PC-9 (cell line): ENCODE results near the gene MPC1L. TPM values are rescaled to one million over a fixed set of nuclear protein-coding genes. Genes with fewer than 3 reads are reported as not detected.

ENCODE experiments used
- BruUV-seq: library from RNA; stranded (reverse); fragments of 400-500 nt; replicated peaks from 2 replicates; lab custom pipeline; 2021; lab: Mats Ljungman, UMichigan
- CTCF ChIA-PET: fragments of 300-600 bp; sonication (Branson Sonifier 250); formaldehyde crosslinking; loops from one replicate; lab custom pipeline; 2022; ENCODE audit warnings: antibody characterized with exemption; lab: Charles Lee
- POLR2A ChIA-PET: fragments of 300-600 bp; sonication (Branson Sonifier 250); formaldehyde crosslinking; loops from one replicate; lab custom pipeline; 2022; ENCODE audit warnings: antibody characterized with exemption; ENCODE audit not compliant: unreplicated experiment; lab: Charles Lee
- DNase-seq, 2 experiments: peaks; one replicate each; pipeline versions ENCODE4 v3.0.0 to v3.0.0-alpha.2; 2015 to 2022; ENCODE audit warnings: mixed read lengths in 1 of 2
- H2AFZ ChIP-seq: fragments of 200-600 bp; sonication (generic); 2 replicates; pipeline ENCODE4 v1.8.1; 2017; ENCODE audit warnings: antibody characterized with exemption
- H3F3A ChIP-seq: fragments of 200-600 bp; sonication (generic); 2 replicates; pipeline ENCODE4 v1.8.1; 2017; ENCODE audit warnings: antibody characterized with exemption, mild to moderate bottlenecking, low read depth; ENCODE audit not compliant: insufficient read depth
- H3K27ac ChIP-seq: fragments of 200-600 bp; sonication (generic); 2 replicates; pipeline ENCODE4 v1.6.1; 2016; ENCODE audit warnings: mixed run types
- H3K27me3 ChIP-seq: fragments of 200-600 bp; sonication (generic); 2 replicates; pipeline ENCODE4 v1.6.1; 2016; ENCODE audit warnings: low read depth, mixed run types; ENCODE audit not compliant: insufficient read depth
- H3K36me3 ChIP-seq: fragments of 200-600 bp; sonication (generic); 2 replicates; pipeline ENCODE4 v1.6.1; 2016; ENCODE audit warnings: low read depth, mixed run types
- H3K4me1 ChIP-seq: fragments of 200-600 bp; sonication (generic); replicated peaks from 2 replicates; pipeline ENCODE4 v1.6.1; 2016; ENCODE audit warnings: mixed run types; ENCODE audit not compliant: insufficient read depth
- H3K4me2 ChIP-seq: fragments of 200-600 bp; sonication (generic); 2 replicates; pipeline ENCODE4 v1.6.1; 2017; ENCODE audit warnings: mixed run types
- H3K4me3 ChIP-seq: fragments of 200-600 bp; sonication (generic); 2 replicates; pipeline ENCODE4 v1.6.1; 2016; ENCODE audit warnings: mixed run types
- H3K79me2 ChIP-seq: fragments of 200-600 bp; sonication (generic); 2 replicates; pipeline ENCODE4 v1.6.1; 2017; ENCODE audit warnings: low read depth, mixed run types
- H3K9me2 ChIP-seq: fragments of 200-600 bp; sonication (generic); 2 replicates; pipeline ENCODE4 v1.8.1; 2017; ENCODE audit warnings: mild to moderate bottlenecking; ENCODE audit not compliant: insufficient read depth
- H3K9me3 ChIP-seq: fragments of 200-600 bp; sonication (generic); 2 replicates; pipeline ENCODE4 v1.8.1; 2016; ENCODE audit warnings: low read depth; ENCODE audit not compliant: insufficient read depth
- H4K20me1 ChIP-seq: fragments of 200-600 bp; sonication (generic); 2 replicates; pipeline ENCODE4 v1.8.1; 2017; ENCODE audit not compliant: insufficient read depth
- CTCF ChIP-seq: fragments of 200-600 bp; sonication (generic); conservative IDR thresholded peaks from 2 replicates; pipeline ENCODE4 v1.6.1; 2017; ENCODE audit warnings: mixed run types, antibody characterized with exemption, mild to moderate bottlenecking, moderate library complexity
- EZH2 ChIP-seq: fragments of 200-600 bp; sonication (generic); IDR thresholded peaks from 2 replicates; pipeline ENCODE4 v1.8.0; 2017; ENCODE audit warnings: antibody characterized with exemption, low read depth
- intact Hi-C: fragments of 100-400 bp; cut with micrococcal nuclease; formaldehyde crosslinking; loops from one replicate; pipeline ENCODE4 v1.10.0; 2022; ENCODE audit not compliant: unreplicated experiment
- total RNA-seq: library from RNA; stranded (reverse); gene quantifications from 2 replicates; pipeline ENCODE4 v1.2.3, GENCODE V29; 2021

The MPC1L gene
- total RNA-seq, 1 experiment from 2014 or later: not detected

GRCh38 chrX:40617566-40617965, 5.7 kb upstream of the MPC1L start:
- Histone ChIP-seq H3F3A (no peaks in the 10 kb centered on the region), H2AFZ (no peak overlapping the region), H3K4me3 (no peak overlapping the region), H3K9me2 (no peaks in the 10 kb centered on the region), H3K9me3 (no peaks in the 10 kb centered on the region), H3K4me2 (no peak overlapping the region), H4K20me1 (no peaks in the 10 kb centered on the region), H3K79me2 (no peaks in the 10 kb centered on the region), H3K36me3 (no peaks in the 10 kb centered on the region), H3K4me1 (no peaks in the 10 kb centered on the region), H3K27me3 (no peaks in the 10 kb centered on the region), H3K27ac (no peak overlapping the region)
- ChIA-PET POLR2A (interaction anchor here (0.6 kb wide), 1 partner anchor 111 kb away, joined by 4 read pairs; no protein-coding TSS in a partner anchor), CTCF (no interaction called here)
- no peak for DNase-seq
- TF ChIP-seq EZH2 (no peak), CTCF (no peak)
- intact Hi-C loops: no loop called here
- BruUV-seq: no TSS peak

- TF ChIP-seq CTCF: no peak
- TF ChIP-seq EZH2: no peak
- Histone ChIP-seq H3F3A (no peaks in the 10 kb centered on the region), H3K4me1 (no peaks in the 10 kb centered on the region), H3K27me3 (no peaks in the 10 kb centered on the region), H3K27ac (no peak overlapping the region), H3K36me3 (no peaks in the 10 kb centered on the region), H3K4me3 (no peak overlapping the region), H3K9me3 (no peaks in the 10 kb centered on the region), H3K4me2 (no peak overlapping the region), H3K9me2 (no peaks in the 10 kb centered on the region), H3K79me2 (no peaks in the 10 kb centered on the region), H4K20me1 (no peaks in the 10 kb centered on the region), H2AFZ (no peak overlapping the region)
- no TSS peak for BruUV-seq
- intact Hi-C loops: no loop called here
- ChIA-PET POLR2A (no interaction called here), CTCF (no interaction called here)
- DNase-seq: no peak
Measured at GRCh38 chrX:40622479-40623138, 619 bp upstream of the MPC1L start.

DNA sequence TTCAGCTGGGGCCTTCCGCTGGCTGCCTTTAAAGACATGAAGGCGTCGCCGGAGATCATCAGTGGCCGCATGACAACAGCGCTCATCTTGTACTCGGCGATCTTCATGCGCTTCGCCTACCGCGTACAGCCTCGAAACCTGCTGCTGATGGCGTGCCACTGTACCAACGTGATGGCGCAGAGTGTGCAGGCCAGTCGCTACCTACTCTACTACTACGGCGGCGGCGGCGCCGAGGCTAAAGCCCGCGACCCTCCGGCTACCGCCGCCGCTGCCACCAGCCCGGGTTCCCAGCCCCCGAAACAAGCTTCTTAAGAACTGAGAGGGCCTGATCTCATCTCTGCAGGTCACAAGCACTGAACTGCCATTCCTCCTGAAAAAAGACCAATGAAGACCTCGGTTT, 437 bp downstream of the MPC1L start:
- TF ChIP-seq EZH2 (no peak), CTCF (no peak)
- Histone ChIP-seq H3K9me3 (no peaks in the 10 kb centered on the region), H3K4me1 (no peaks in the 10 kb centered on the region), H4K20me1 (no peaks in the 10 kb centered on the region), H3K36me3 (no peaks in the 10 kb centered on the region), H3K27me3 (no peaks in the 10 kb centered on the region), H3K27ac (no peak overlapping the region), H3K79me2 (no peaks in the 10 kb centered on the region), H3F3A (no peaks in the 10 kb centered on the region), H3K4me2 (no peak overlapping the region), H2AFZ (no peak overlapping the region), H3K4me3 (no peak overlapping the region), H3K9me2 (no peaks in the 10 kb centered on the region)
- DNase-seq: no peak
- CTCF ChIA-PET: no interaction called here
- no TSS peak for BruUV-seq
- intact Hi-C loops: no loop called here
- POLR2A ChIA-PET: no interaction called here
